Measurements from ENCODE around the gene DSG2. TPM values are rescaled to one million over a fixed set of nuclear protein-coding genes. Genes with fewer than 3 reads are reported as not detected.

The DSG2 gene
- total RNA-seq, 1 donor from 2014 or later: 10.5 TPM

DNA sequence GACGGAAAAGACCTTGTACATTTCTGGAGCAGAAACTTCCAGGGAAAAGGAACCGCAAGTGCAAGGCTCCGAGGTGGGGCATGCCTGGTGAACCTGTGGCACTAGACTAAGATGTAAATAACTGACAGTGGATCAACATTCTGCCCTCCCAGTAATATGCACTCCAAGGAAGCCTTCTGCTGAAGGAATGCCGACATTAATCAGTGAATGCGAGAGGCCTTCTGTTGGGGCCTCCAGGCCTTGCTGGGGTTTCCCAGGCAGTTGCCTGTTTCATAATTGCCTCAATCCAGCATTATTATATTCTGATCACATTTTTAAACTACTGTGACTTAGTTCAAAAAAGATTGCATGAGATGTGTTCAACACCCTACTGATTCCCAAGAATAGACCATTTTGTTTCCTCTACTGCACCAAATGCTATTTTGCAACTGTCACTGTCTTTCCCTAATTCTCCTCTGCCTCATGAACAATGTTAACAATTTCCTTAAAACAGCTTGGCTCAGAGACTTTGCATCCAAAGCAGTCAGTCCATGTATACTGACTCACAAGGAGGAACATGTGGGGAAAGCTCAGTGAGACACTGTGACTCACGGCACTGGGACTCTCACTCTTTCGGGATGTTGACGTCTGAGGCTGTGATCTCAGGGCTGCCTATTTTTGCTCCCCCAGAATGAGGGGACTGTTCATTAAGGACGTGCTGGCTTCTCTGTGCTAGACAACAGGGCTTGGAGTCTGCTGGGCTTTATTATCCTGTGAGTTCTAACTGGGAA is 10.5 kb upstream of the DSG2 start:
- DNase-seq (ENCODE audit: low spot score in 2 of 2): no peak
- Histone ChIP-seq H3K4me3 (no peak overlapping the region), H3K27ac (no peak overlapping the region), H3K9me3 (no peaks in the 10 kb centered on the region), H3K36me3 (no peaks in the 10 kb centered on the region), H3K27me3 (no peaks in the 10 kb centered on the region), H3K4me1 (no peaks in the 10 kb centered on the region)
- TF ChIP-seq, protein P1, sequence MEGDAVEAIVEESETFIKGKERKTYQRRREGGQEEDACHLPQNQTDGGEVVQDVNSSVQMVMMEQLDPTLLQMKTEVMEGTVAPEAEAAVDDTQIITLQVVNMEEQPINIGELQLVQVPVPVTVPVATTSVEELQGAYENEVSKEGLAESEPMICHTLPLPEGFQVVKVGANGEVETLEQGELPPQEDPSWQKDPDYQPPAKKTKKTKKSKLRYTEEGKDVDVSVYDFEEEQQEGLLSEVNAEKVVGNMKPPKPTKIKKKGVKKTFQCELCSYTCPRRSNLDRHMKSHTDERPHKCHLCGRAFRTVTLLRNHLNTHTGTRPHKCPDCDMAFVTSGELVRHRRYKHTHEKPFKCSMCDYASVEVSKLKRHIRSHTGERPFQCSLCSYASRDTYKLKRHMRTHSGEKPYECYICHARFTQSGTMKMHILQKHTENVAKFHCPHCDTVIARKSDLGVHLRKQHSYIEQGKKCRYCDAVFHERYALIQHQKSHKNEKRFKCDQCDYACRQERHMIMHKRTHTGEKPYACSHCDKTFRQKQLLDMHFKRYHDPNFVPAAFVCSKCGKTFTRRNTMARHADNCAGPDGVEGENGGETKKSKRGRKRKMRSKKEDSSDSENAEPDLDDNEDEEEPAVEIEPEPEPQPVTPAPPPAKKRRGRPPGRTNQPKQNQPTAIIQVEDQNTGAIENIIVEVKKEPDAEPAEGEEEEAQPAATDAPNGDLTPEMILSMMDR (IDR thresholded peaks at IDR 0.05): no peak
- intact Hi-C loops (cut with DNase I): no loop called here

DNA sequence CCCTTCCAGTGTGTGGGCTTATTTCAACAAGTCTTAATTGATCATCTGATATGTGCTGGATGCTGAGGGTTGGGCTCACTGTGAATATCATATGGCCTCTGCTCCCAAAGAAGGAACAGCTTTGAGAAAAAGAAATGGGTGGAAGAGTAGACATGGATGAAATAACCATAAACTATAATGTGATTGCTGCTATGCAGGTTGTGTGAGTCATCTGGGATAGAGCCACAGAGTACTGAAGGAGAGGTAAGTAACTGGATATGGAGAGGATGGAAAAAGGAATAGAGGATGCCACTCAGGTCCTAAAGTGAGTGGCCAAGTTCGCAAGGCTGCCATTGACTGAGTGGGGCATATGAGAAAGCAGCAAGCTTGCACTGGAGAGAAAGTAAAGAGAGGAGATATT is 8.7 kb upstream of the DSG2 start:
- H3K9me3 ChIP-seq: no peaks in the 10 kb centered on the region
- no peak for DNase-seq (ENCODE audit: low spot score in 2 of 2)
- H3K4me3 ChIP-seq: no peak overlapping the region
- H3K27ac ChIP-seq: no peak overlapping the region
- H3K36me3 ChIP-seq: no peaks in the 10 kb centered on the region
- TF ChIP-seq, protein P1 (IDR thresholded peaks at IDR 0.05): no peak
- H3K27me3 ChIP-seq: no peaks in the 10 kb centered on the region
- intact Hi-C loops (cut with DNase I): no loop called here
- no peaks in the 10 kb centered on the region for H3K4me1 ChIP-seq

DNA sequence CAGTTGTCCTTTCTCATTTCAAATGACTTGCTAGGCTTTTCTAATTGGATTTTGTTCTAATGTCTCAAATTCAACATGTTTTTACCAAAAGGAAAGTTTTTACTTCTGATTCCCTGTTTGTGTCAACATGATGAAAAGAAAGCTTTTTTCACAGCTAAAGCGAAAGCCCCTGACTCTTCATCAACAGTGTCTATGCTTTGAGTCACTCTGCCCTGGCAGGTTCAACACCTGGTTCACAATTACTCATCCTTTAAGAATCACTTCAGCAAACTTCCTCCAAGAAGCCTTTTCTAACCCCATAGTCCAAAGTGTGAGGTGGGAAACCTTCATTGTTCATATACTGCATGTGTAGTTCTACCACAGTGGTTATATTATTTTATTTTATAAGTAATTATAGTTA is 7.6 kb upstream of the DSG2 start:
- Histone ChIP-seq H3K4me3 (no peak overlapping the region), H3K4me1 (no peaks in the 10 kb centered on the region), H3K27ac (no peak overlapping the region), H3K36me3 (no peaks in the 10 kb centered on the region), H3K27me3 (no peaks in the 10 kb centered on the region), H3K9me3 (no peaks in the 10 kb centered on the region)
- DNase-seq (ENCODE audit: low spot score in 2 of 2): no peak
- TF ChIP-seq, protein P1 (IDR thresholded peaks at IDR 0.05): no peak
- intact Hi-C loops (cut with DNase I): no loop called here

DNA sequence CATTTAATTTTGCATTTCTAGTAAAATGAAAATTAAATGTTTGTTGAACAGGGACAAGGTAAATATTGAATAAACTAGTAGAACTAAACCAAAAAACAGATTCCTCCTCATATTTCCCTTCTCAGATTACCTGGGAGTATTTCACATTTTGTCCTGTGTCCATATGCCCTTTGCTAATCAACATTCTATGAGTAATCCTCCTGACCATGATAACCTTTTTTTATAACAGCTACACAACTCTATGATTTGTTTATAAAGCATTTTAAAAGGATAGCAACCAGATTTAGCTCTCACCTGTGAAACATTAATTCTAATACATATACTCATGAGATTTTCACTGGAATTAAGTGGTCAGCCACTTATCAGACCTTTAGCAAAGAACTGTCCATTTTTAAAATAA is 7.1 kb upstream of the DSG2 start:
- no peak for DNase-seq (ENCODE audit: low spot score in 2 of 2)
- intact Hi-C loops (cut with DNase I): no loop called here
- Histone ChIP-seq H3K4me1 (no peaks in the 10 kb centered on the region), H3K27me3 (no peaks in the 10 kb centered on the region), H3K36me3 (no peaks in the 10 kb centered on the region), H3K9me3 (no peaks in the 10 kb centered on the region), H3K4me3 (no peak overlapping the region), H3K27ac (no peak overlapping the region)
- TF ChIP-seq, protein P1 (IDR thresholded peaks at IDR 0.05): no peak

DNA sequence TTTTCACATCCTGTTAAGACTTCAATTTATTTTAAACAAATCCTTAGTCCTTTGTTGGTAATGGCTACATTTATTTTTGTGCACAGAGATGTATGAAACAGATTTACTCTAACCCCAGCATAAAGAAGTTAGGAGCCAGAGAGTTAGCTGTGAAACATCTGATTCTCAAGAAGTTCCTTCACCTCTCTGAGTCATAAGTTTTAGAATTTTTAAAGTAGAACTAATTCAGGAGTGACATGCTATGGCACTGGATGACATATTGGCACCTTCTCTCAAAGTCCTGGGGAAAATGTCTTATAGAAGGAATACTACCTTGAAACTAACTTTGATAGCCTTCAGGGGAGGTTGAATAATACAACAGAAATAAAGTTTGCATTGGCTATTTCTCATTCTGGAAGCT is 6.4 kb upstream of the DSG2 start:
- TF ChIP-seq, protein P1 (IDR thresholded peaks at IDR 0.05): no peak
- H3K4me3 ChIP-seq: no peak overlapping the region
- intact Hi-C loops (cut with DNase I): no loop called here
- no peaks in the 10 kb centered on the region for H3K4me1 ChIP-seq
- DNase-seq (ENCODE audit: low spot score in 2 of 2): no peak
- no peaks in the 10 kb centered on the region for H3K9me3 ChIP-seq
- no peaks in the 10 kb centered on the region for H3K27me3 ChIP-seq
- H3K36me3 ChIP-seq: no peaks in the 10 kb centered on the region
- no peak overlapping the region for H3K27ac ChIP-seq
